ENCODE results near the gene C5orf46.
"Not testable (repeated sequence)": the region's sequence is repeated elsewhere in the genome, so short reads cannot be mapped to it uniquely, and the experiment has no call there.

Gene C5orf46

DNA sequence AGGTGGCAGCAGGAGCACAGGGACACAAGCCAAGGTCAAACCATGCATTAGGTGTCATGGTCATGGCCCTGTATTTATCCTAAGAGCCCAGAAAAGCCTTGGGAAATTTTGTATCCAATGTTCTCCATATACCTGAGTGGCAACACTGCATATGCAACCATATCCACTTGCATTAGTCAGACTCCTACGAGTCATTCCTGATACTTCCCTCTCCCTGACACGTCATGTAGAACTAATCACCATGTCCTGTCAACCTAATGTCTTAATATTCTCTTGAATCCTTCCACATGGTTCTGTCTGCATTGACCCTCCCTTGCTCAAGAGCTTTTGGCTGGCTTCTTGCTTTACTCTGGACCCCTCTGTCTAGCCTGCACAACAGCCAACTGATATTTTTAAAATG lies 18.4 kb downstream of the C5orf46 start:
- H3K9me3 ChIP-seq (ENCODE audit: control insufficient read depth, insufficient read depth, low read length) = no peaks in the 10 kb centered on the region
- peaks cover 3% of the 10 kb centered on the region for H3K4me1 ChIP-seq (ENCODE audit: control insufficient read depth, insufficient read depth, low read length)
- H3K36me3 ChIP-seq (ENCODE audit: control insufficient read depth, insufficient read depth, low read length) = no peaks in the 10 kb centered on the region
- no peak overlapping the region for H3K4me3 ChIP-seq (ENCODE audit: low read depth, low read length)
- H3K27me3 ChIP-seq (ENCODE audit: control insufficient read depth, insufficient read depth, low read length) = no peaks in the 10 kb centered on the region
- no peak overlapping the region for H3K9ac ChIP-seq (ENCODE audit: low read depth, low read length)

DNA sequence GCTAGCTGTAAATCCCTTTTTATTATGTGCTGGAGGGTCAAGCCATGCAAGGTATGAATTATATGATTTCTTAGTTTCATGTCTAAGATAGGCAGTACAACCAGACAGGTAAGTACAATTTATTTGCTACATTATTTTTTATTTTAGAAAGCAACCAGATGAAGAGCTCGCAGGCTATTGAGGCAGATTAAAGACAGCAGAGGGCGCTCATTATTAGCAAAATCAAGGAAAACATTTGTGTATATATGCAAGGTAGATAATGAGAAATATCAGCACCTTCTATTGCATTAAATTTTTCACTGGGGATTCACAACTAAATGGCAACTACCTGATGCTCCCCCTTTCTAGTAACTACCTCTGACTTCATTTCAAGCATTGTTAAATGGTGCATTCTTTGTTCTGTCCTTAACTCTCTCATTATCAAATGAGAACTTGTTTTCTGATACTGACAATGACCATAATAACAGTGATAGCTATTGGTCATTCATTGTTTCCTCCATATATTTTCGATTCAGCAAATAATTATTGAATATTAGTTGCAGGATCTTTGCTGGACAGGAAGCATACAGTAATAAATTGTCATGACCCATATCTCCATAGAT lies 19.2 kb downstream of the C5orf46 start:
- Histone ChIP-seq H3K4me1 (ENCODE audit: control insufficient read depth, insufficient read depth, low read length) (peaks cover 3% of the 10 kb centered on the region), H3K9ac (ENCODE audit: low read depth, low read length) (no peak overlapping the region)

DNA sequence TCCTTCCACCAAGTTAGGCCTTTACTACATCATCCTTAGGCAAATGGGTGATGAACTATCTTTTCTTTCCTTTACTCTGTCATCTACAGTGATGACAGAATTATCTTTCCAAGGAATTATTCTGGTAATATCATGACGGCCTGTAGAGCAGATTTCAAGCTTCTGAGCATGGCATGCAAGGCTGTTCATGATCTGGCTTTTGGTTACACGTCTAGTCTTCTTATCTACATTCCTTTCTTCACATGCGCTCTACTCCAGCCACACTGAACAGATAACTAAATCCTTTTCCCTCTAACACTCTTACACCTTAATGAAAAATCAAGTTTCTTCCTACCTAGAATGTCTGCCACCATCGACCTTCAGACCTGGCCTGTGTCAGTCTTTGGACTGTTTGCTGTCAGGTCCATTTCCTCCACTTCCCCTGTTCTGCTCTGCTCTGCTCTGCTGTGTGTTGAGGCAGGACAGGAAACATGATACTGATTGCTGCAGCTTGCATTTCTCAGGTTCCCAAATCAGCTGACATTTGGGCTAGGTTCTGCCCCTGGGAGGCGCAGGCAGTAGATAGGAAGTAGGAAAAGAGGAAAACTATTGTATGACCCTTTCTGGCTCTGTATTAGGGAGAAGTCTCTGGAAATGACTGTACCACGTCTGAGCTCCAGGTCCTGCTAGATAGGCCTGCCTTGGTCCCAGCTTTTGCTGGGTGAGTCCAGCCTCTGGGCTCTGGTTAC lies 23.6 kb downstream of the C5orf46 start:
- Histone ChIP-seq H3K4me1 (ENCODE audit: control insufficient read depth, insufficient read depth, low read length) (peaks cover 6% of the 10 kb centered on the region), H3K9me3 (ENCODE audit: control insufficient read depth, insufficient read depth, low read length) (no peaks in the 10 kb centered on the region), H3K27me3 (ENCODE audit: control insufficient read depth, insufficient read depth, low read length) (no peaks in the 10 kb centered on the region), H3K36me3 (ENCODE audit: control insufficient read depth, insufficient read depth, low read length) (no peaks in the 10 kb centered on the region), H3K9ac (ENCODE audit: low read depth, low read length) (no peak overlapping the region), H3K4me3 (ENCODE audit: low read depth, low read length) (no peak overlapping the region)

More for the DNA sequence above, 19.2 kb downstream of the C5orf46 start:
- Histone ChIP-seq H3K4me3 (ENCODE audit: low read depth, low read length) (no peak overlapping the region), H3K9me3 (ENCODE audit: control insufficient read depth, insufficient read depth, low read length) (no peaks in the 10 kb centered on the region), H3K36me3 (ENCODE audit: control insufficient read depth, insufficient read depth, low read length) (no peaks in the 10 kb centered on the region), H3K27me3 (ENCODE audit: control insufficient read depth, insufficient read depth, low read length) (no peaks in the 10 kb centered on the region)

DNA sequence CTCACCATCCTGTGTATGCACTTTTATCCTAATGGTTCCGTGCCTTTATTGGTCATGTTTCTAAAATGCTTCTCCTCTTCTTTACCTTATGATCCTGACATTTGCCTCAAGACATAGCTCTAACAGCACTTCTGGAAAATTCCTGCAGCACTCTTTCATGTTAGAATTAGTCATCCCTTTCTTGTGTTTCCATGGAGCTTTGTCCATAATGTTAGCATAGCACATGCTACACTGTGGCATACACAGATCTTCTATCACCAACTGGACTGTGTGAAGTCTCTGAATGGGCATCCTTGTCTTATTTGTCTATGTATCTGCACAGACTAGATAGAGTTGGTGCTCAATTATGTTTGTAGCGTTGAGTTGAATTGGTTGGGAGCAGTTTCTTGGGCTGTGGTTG lies 25.9 kb downstream of the C5orf46 start:
- Histone ChIP-seq H3K9me3 (ENCODE audit: control insufficient read depth, insufficient read depth, low read length) (no peaks in the 10 kb centered on the region), H3K36me3 (ENCODE audit: control insufficient read depth, insufficient read depth, low read length) (no peaks in the 10 kb centered on the region), H3K27me3 (ENCODE audit: control insufficient read depth, insufficient read depth, low read length) (no peaks in the 10 kb centered on the region), H3K4me3 (ENCODE audit: low read depth, low read length) (no peak overlapping the region), H3K9ac (ENCODE audit: low read depth, low read length) (no peak overlapping the region), H3K4me1 (ENCODE audit: control insufficient read depth, insufficient read depth, low read length) (peaks cover 19% of the 10 kb centered on the region)

DNA sequence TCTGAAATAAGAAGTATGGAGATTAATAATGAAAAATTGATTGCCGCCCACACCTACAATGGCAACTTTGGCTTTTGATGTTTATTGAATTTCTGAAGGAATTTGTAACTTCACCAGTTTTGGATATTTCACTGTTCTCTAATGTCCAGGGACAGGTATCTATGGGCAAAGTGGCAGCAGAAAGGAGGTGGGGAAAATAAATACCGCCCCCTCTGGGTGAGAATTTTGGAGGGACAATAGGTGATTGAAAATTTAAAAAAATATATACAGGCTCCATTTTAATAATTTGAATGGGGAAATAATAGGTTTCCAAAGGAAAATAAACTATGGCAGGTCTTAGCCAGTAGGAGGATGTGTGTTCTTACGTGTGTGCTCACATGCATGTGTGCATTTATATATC lies 26.6 kb downstream of the C5orf46 start:
- no peaks in the 10 kb centered on the region for H3K27me3 ChIP-seq (ENCODE audit: control insufficient read depth, insufficient read depth, low read length)

DNA sequence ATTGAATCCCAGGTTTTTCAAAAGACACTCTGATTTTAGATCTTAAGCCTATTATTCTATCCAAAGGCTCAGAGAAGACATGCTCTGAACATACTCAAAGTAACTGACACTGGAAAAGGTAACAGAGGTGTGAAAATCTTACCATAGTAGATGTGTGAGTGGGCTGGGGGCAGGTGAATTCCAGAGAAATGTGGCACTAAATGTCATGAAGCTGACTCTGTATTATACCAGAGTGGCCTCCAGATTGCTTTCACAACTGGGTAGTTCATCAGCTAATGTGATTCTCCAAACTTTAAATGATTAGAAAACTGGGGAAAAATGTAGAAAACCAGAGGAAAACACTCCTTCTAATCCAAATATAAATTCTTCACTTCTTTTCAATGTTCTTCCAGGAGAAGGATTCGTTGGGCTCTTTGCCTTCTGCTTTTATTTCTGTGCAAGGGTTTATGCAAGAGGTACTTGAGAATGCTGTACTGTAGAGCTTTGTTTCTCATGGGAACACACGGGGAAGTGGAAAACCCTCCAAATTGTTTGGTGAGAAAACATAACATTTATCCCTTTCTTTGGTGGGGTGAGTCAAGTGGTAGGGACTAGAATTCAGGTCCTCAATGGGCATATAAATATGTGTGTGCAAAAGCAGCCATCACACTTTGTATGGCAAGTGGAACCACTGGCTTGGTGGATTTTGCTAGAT lies 28.1 kb downstream of the C5orf46 start, which contains the start of gene SCGB3A2:
Gene SCGB3A2 (plus strand): TSS at position 646 of the 694 bp plus-strand sequence. CDS start 93 bp downstream, outside the sequence.
- Histone ChIP-seq H3K4me3 (ENCODE audit: low read depth, low read length) (no peak within 1 kb of the TSS), H3K4me1 (ENCODE audit: control insufficient read depth, insufficient read depth, low read length) (peaks cover 28% of the 10 kb centered on the region), H3K27me3 (ENCODE audit: control insufficient read depth, insufficient read depth, low read length) (no peaks in the 10 kb centered on the region), H3K9ac (ENCODE audit: low read depth, low read length) (no peak within 1 kb of the TSS), H3K9me3 (ENCODE audit: control insufficient read depth, insufficient read depth, low read length) (no peaks in the 10 kb centered on the region), H3K36me3 (ENCODE audit: control insufficient read depth, insufficient read depth, low read length) (peaks cover 2% of the 10 kb centered on the region)

More for the DNA sequence above, 26.6 kb downstream of the C5orf46 start:
- no peaks in the 10 kb centered on the region for H3K36me3 ChIP-seq (ENCODE audit: control insufficient read depth, insufficient read depth, low read length)
- H3K4me1 ChIP-seq (ENCODE audit: control insufficient read depth, insufficient read depth, low read length) = peaks cover 25% of the 10 kb centered on the region
- no peak overlapping the region for H3K9ac ChIP-seq (ENCODE audit: low read depth, low read length)
- H3K9me3 ChIP-seq (ENCODE audit: control insufficient read depth, insufficient read depth, low read length) = no peaks in the 10 kb centered on the region
- no peak overlapping the region for H3K4me3 ChIP-seq (ENCODE audit: low read depth, low read length)

DNA sequence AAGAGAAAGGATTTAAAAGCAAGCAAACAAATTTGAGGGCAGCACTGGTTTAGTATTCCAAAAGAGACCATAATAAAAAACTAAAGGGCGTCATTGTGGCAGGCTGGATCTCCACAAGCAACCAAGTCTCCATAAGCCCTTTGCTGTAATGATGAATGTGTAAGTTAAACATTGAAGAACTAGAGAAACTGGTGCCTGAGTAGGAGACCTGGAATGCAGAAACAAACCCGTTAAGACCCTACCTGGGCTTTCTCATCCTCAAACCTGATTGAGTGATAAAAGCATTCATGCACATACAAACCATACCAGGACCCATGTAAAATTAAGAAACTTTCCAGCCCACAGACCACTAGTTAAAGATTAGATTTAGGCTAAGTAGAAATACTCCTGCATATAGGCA lies 29.7 kb downstream of the C5orf46 start:
- H3K9ac ChIP-seq (ENCODE audit: low read depth, low read length) = no peak overlapping the region
- H3K4me3 ChIP-seq (ENCODE audit: low read depth, low read length) = no peak overlapping the region
- H3K36me3 ChIP-seq (ENCODE audit: control insufficient read depth, insufficient read depth, low read length) = peaks cover 13% of the 10 kb centered on the region
- H3K9me3 ChIP-seq (ENCODE audit: control insufficient read depth, insufficient read depth, low read length) = no peaks in the 10 kb centered on the region
- peaks cover 26% of the 10 kb centered on the region for H3K4me1 ChIP-seq (ENCODE audit: control insufficient read depth, insufficient read depth, low read length)
- H3K27me3 ChIP-seq (ENCODE audit: control insufficient read depth, insufficient read depth, low read length) = no peaks in the 10 kb centered on the region

DNA sequence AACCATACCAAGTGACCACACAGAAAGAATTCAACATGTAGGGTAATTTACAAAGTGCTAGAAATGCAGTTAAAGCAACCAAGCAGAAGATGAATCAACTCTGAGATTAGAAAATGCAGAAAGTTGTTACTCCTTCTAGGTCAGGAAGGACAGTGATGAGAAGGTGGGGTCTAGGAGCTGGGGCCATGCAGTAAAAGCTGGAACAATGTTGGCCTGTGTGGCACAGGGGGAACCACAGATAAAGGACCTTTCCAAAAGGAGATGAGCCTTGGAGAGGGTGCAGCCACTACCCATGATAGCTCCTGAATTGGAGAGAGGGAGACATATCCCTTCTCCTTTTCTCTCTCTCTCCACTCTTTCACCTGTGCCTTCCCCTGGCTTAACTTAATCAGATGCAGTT lies 30.2 kb downstream of the C5orf46 start:
- Histone ChIP-seq H3K4me3 (ENCODE audit: low read depth, low read length) (no peak overlapping the region), H3K27me3 (ENCODE audit: control insufficient read depth, insufficient read depth, low read length) (no peaks in the 10 kb centered on the region), H3K9me3 (ENCODE audit: control insufficient read depth, insufficient read depth, low read length) (no peaks in the 10 kb centered on the region), H3K4me1 (ENCODE audit: control insufficient read depth, insufficient read depth, low read length) (peaks cover 26% of the 10 kb centered on the region), H3K36me3 (ENCODE audit: control insufficient read depth, insufficient read depth, low read length) (peaks cover 14% of the 10 kb centered on the region), H3K9ac (ENCODE audit: low read depth, low read length) (no peak overlapping the region)

DNA sequence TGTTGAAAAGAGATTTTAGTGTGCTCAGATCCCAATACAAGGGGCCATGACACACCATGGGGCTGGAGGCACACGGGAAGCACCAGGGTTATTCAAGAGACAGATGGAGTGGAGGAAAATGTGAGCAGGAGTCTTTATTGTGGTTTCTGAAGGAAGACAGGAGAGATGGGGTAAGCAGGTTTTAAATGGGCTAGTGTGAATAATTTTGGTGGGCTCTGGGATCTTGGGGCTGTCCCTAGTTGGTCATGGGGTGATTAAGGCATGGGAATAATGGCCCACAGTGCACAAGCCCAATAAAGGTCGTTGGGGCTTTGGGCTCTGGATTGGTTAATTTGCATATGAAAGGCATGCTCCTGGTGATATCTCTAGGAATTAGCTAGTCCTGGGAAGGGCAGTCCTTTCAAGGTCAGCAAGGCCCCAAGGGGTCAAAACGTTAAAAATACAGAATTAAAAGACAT lies 31.4 kb downstream of the C5orf46 start:
- no peaks in the 10 kb centered on the region for H3K27me3 ChIP-seq (ENCODE audit: control insufficient read depth, insufficient read depth, low read length)
- peak overlapping the region; percentile 84 for H3K4me3 ChIP-seq (ENCODE audit: low read depth, low read length)
- H3K36me3 ChIP-seq (ENCODE audit: control insufficient read depth, insufficient read depth, low read length) = peaks cover 17% of the 10 kb centered on the region
- H3K4me1 ChIP-seq (ENCODE audit: control insufficient read depth, insufficient read depth, low read length) = peaks cover 23% of the 10 kb centered on the region
- H3K9ac ChIP-seq (ENCODE audit: low read depth, low read length) = peak overlapping the region; percentile 82
- H3K9me3 ChIP-seq (ENCODE audit: control insufficient read depth, insufficient read depth, low read length) = no peaks in the 10 kb centered on the region

DNA sequence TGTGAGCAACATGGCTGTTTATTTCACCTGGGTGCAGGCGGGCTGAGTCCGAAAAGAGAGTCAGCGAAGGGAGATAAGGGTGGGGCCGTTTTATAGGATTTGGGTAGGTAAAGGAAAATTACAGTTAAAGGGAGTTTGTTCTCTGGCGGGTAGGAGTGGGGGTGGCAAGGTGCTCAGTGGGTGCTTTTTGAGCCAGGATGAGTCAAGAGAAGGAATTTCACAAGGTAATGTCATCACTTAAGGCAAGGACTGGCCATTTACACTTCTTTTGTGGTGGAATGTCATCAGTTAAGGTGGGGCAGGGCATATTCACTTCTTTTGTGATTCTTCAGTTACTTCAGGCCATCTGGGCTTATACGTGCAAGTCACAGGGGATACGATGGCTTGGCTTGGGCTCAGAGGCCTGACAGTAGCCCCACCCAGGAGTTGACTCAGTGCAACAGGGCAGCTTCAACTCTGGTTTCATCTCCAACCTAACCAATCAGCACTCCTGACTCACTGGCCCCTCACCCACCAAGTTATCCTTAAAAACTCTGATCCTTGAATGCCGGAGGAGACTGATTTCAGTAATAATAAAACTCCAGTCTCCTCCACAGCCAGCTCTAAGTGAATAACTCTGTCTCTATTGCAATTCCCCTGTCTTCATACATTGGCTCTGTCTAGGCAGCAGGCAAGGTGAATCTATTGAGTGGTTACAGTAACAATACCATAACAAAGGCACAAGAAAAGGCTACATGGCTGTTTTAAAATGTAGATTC lies 32.0 kb downstream of the C5orf46 start:
- Histone ChIP-seq H3K9ac (ENCODE audit: low read depth, low read length) (peak overlapping the region; percentile 99), H3K4me3 (ENCODE audit: low read depth, low read length) (peak overlapping the region; percentile 84), H3K36me3 (ENCODE audit: control insufficient read depth, insufficient read depth, low read length) (peaks cover 22% of the 10 kb centered on the region), H3K4me1 (ENCODE audit: control insufficient read depth, insufficient read depth, low read length) (peaks cover 26% of the 10 kb centered on the region)
- not testable (repeated sequence) for H3K27me3 ChIP-seq (ENCODE audit: control insufficient read depth, insufficient read depth, low read length); H3K9me3 ChIP-seq (ENCODE audit: control insufficient read depth, insufficient read depth, low read length)

DNA sequence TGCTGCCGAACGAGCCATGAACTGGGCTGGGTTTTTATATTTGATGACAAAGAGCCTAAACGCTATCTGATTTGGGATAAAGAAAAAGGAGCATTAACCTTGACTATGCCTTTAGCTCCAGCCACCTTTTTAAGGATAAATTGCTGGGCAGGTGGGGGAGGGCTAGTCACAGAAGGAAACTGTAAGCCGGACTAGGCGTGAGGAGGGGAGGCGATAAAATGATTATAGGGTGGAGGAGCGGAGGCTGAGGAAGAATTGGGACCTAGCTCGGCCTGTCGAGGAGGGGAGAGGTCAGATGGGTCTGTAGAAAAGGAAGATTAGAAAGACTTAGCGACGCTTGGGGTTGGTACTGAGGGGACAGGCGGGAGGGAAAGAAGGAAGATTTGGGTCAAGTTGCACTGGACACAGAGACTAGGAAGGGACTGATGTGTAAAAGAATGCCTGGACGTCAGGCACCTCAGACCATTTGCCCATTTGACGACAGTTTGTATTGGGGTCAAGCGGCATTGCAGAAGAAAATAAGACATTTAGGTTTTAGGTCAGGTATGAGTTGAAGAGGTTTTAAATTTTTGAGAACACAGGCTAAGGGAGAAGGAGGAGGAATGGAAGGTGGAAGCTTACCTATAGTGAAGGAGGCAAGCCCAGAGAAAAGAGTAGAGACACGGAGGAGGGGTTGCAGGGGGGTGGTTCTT lies 33.4 kb downstream of the C5orf46 start:
- peak overlapping the region; percentile 84 for H3K4me3 ChIP-seq (ENCODE audit: low read depth, low read length)

More for the DNA sequence above, 33.4 kb downstream of the C5orf46 start:
- not testable (repeated sequence) for H3K27me3 ChIP-seq (ENCODE audit: control insufficient read depth, insufficient read depth, low read length); H3K9me3 ChIP-seq (ENCODE audit: control insufficient read depth, insufficient read depth, low read length)
- H3K9ac ChIP-seq (ENCODE audit: low read depth, low read length) = peak overlapping the region; percentile 99
- peaks cover 24% of the 10 kb centered on the region for H3K36me3 ChIP-seq (ENCODE audit: control insufficient read depth, insufficient read depth, low read length)
- H3K4me1 ChIP-seq (ENCODE audit: control insufficient read depth, insufficient read depth, low read length) = peaks cover 28% of the 10 kb centered on the region
